G401 (cell line): Measurements from ENCODE around the gene TTC21B. TPM values are rescaled to one million over a fixed set of nuclear protein-coding genes. Genes with fewer than 3 reads are reported as not detected.
A peak's percentile ranks its signal among the peaks of the same experiment; 100 is the strongest.
"Not testable (repeated sequence)": the region's sequence is repeated elsewhere in the genome, so short reads cannot be mapped to it uniquely, and the experiment has no call there.

Experiments used
- DNase-seq: peaks from one replicate; pipeline ENCODE4 v3.0.0-alpha.2; 2015; ENCODE audit warnings: low spot score
- in situ Hi-C: cut with HindIII; loops from 2 replicates; pipeline ENCODE4 v1.10.0; 2016; ENCODE audit warnings: low sequenced_read_pairs, mixed read lengths
- total RNA-seq: library from RNA; depleted of rRNA; stranded (reverse); fragments of >200 nt; shearing (Covaris generic); gene quantifications from 2 replicates; pipeline ENCODE4 v1.2.3, GENCODE V29; 2014; rRNA removed

Gene TTC21B
- 4.4 and 18.5 TPM in 2 replicates for total RNA-seq

GRCh38 chr2:165953655-165954606 is at the start of gene TTC21B:
Gene TTC21B (minus strand): TSS chr2:165953776. CDS start chr2:165953705, 71 bp downstream.
- in situ Hi-C loops, result no loop called here
- peak; percentile 95 for DNase-seq

DNA sequence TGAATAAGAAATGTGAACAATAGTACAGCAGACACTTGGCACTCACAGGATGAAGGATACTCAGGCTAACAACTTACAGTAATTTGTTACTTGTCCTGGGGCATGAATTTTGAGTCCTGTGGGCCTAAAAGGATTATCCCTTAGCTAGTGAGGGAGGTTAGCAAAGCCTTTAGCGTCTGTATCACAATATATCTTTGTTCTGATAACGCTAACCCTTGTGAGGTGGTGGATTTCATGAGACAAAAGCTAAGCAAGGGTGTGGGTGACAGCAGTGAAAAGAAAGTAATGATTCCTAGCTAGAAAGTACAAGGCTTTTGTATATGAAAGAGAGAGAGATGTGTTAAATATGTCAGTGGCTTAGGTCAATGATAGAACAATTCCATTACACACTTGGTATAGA is 46.8 kb upstream of the TTC21B start:
- in situ Hi-C loops, result no loop called here
- DNase-seq, result no peak

DNA sequence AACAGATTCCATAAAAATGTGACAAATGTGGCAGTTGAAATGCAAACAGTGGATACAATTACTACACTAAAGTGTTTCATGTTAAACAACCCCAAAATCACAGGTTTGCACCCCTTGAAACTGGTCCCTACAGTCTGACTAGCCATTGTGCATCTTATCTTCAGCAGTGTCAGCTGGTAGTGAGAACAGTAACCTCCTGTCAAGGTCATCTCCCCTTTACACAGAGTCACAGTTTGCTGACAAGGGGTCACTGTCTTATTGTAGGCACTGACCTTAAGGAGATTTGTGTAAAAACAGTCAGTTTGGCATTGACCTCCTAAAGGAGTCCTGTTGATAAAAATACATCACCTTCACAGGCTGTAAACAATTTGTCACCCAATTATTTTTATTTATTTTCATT is 37.3 kb upstream of the TTC21B start:
- in situ Hi-C loops, result no loop called here
- no peak for DNase-seq

DNA sequence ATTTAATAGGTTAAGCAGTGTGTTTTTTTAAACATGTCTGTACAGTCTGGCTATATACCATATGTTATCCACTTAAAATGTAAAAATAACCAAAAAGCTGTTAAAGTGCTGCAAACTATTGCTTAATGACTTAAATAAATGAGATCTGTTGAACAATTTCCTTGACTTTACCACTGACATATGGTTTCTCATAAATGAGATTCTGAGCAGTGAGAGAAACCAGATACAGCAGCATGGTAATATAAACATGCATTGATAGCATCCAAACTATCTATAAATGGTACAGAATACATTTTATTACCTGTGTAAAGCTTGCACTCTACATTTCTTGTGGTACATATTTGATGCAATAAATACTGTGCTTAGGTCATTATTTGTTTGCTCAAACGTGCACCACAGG is 36.3 kb upstream of the TTC21B start:
- in situ Hi-C loops, result no loop called here
- no peak for DNase-seq

DNA sequence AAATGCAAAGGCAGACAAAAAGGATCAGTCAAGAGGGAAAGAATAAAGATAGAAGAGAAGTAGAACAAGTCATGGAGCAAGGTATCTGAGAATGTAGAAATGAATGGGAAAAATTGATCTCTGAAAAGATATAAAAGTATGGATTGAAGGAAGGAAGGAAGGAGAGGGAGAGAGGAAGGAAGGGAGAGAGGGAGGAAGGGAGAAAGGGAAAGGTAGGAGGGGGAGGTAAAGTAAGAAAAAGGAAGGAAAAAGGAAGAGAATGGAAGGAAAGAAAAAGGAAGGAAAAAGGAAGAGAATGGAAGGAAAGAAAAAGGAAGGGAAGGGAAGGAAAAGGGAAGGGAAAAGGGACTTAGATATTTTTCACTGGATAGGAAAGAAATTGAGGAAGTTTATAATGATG is 31.5 kb upstream of the TTC21B start:
- in situ Hi-C loops, result no loop called here
- no peak for DNase-seq

DNA sequence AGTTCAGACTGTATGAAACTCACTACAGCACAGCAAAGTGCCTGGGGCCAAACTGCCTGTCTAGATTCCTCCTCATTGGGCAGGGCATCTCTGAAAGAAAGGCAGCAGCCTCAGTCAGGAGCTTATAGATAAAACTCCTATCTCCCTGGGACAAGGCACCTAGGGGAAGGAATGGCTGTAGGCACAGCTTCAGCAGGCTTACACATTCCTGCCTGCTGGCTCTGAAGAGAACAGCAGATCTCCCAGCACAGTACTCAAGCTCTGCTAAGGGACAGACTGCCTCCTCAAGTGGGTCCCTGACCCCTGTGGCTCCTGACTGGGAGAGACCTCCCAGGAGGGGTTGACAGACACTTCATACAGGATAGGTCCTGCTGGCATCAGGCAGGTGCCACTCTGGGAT is 18.6 kb upstream of the TTC21B start:
- DNase-seq, in situ Hi-C loops: not testable (repeated sequence)

GRCh38 chr2:165970663-165971062 is 17.1 kb upstream of the TTC21B start:
- in situ Hi-C loops, result no loop called here

GRCh38 chr2:165969227-165969626 is 15.7 kb upstream of the TTC21B start:
- no peak for DNase-seq
- in situ Hi-C loops, result no loop called here

More at GRCh38 chr2:165970663-165971062, 17.1 kb upstream of the TTC21B start:
- no peak for DNase-seq

DNA sequence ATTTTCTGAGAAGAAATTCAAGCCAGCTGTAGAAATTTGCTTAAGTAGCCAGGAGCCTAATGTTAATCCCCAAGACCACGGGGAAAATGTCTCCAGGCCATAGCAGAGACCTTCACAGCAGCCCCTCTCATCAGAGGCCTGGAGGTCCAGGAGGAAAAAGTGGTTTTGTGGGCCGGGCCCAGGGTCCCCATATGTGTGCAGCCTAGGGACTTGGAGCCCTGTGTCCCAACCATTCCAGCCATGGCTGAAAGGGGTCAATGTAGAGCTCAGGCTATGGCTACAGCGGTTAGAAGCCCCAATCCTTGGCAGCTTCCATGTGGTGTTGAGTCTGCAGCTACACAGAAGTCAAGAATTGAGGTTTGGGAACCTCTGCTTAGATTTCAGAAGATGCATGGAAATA is 14.2 kb upstream of the TTC21B start:
- no peak for DNase-seq
- in situ Hi-C loops, result no loop called here

DNA sequence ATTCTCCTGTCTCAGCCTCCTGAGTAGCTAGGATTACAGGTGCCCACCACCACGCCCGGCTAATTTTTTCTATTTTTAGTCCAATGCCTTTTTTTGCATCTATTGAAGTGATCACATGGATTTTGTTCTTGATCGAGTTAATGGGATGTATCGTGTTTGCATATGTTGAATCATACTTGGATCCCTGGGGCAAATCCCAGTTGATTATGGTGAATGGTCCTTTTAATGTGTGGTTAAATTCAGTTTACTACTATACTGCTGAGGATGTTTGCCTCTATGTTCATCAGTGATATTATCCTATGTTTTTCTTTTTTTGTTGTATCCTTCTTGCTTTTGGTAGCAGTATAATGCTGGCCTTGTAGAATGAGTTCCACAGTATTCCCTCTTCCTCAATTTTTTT is 8.2 kb upstream of the TTC21B start:
- in situ Hi-C loops, result no loop called here
- DNase-seq, result no peak

- no peak for DNase-seq
- in situ Hi-C loops, result no loop called here
Measured at GRCh38 chr2:165959371-165959770, 5.8 kb upstream of the TTC21B start.

DNA sequence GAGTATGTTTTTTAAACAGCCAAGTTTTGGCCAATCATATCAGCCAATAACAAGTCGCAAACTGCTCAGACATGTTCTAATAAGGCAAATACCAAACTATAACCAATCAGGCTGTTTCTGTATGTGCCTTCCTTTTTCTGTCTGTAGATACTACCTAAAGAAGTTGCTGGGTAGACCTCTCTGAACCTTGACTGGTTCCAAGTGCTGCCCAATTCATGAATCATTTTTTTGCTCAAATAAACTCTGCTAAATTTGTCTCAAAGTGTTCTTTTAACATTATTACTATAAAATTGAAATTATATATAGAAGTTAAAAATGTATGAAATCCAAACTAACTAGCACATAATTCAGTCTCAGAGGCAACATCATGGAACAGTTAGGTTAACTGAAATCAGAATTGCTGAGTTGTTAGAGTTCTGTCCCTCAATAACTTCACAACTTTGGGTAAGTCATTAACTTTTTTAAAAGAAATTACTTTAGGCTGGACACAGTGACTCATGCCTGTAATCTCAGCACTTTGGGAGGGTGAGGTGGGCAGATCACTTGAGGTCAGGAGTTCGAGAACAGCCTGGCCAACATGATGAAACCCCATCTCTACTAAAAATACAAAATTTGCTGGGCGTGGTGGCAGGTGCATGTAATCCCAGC is 4.9 kb upstream of the TTC21B start:
- DNase-seq, result no peak
- in situ Hi-C loops, result no loop called here

DNA sequence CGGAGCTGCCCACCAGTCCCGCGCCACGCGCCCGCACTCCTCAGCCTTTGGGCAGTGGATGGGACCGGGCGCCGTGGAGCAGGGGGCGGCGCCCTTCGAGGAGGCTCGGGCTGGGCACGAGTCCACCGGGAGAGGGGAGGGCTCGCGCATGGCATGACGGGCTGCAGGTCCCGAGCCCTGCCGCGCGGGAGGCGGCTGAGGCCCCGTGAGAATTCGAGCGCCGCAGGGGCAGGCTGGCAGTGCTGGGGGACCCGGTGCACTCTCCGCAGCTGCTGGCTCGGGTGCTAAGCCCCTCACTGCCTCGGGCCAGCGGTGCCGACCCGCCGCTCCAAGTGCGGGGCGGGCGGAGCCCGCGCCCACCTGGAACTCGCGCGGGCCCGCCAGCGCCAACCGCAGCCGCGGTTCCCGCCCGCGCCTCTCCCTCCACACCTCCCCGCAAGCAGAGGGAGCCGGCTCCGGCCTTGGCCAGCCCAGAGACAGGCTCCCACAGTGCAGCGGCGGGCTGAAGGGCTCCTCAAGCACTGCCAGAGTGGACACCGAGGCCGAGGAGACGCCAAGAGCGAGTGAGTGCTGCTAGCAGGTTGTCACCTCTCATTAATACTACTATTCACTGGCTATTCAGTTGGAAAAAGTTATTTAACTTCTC is 3.6 kb upstream of the TTC21B start:
- DNase-seq, result no peak
- in situ Hi-C loops, result no loop called here

- DNase-seq, result peak; percentile 56
- in situ Hi-C loops, result no loop called here
Measured at GRCh38 chr2:165953306-165953654, 296 bp downstream of the TTC21B start.

DNA sequence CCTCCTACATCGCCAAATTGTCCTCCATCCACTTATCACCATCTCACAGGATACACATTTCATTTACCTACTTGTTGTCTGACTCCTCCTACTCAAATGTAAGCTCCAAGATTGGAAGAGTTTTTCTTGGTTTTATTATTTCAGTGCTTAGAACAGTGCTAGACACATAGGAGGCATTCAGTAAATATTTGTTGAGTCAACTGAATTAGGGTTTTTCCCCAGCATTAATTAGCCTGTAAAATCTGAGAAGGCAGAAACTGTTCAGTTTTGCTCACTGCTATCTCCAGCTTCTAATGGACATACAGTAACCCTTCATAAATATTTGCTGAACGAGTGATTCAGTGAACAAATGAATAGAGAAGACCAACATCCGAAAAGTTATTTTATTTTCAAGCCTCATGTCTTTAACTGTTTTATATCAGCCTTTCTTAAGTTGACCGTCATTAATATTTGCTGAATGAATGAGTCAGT is 800 bp downstream of the TTC21B start:
- in situ Hi-C loops, result no loop called here
- DNase-seq, result peak; percentile 35

DNA sequence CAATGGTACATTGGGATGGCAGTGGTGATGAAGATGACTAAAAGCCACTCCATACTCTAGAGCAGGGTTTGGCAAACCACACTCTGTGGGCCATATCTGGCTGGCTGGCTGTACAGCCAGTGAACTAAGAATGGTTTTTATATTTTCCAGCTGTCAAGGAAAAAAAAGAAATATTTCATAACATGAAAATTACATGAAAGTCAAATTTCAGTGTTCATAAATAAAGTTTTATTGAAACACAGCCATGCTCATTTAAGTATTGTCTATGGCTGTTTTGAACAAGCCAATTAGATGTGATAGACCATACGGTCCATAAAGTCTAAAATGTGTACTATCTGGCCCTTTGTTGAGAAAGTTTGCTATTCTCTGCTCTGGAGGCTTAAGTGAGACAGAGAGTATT is 1.5 kb downstream of the TTC21B start:
- in situ Hi-C loops, result no loop called here
- no peak for DNase-seq

- no peak for DNase-seq
- in situ Hi-C loops, result no loop called here
Measured at GRCh38 chr2:165950438-165950837, 3.1 kb downstream of the TTC21B start.

DNA sequence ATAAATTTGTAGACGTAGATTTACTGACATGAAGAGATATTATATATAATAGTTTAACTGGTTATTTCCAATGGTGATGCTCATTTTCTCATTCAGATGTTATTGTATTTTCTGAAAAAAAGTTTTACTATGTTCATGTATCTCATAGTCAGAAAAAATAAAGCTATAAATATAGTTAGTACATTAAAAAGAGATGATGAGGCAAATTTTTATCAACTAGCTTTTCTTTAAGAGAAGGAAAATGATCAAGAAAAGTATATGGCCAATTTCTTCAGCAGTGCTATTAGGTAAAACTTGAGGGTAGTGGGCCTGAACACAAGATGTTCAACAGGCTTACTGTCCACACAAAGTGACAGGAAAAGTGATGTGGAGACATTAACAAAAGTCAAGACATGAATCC is 11.7 kb downstream of the TTC21B start:
- no peak for DNase-seq
- in situ Hi-C loops, result no loop called here

DNA sequence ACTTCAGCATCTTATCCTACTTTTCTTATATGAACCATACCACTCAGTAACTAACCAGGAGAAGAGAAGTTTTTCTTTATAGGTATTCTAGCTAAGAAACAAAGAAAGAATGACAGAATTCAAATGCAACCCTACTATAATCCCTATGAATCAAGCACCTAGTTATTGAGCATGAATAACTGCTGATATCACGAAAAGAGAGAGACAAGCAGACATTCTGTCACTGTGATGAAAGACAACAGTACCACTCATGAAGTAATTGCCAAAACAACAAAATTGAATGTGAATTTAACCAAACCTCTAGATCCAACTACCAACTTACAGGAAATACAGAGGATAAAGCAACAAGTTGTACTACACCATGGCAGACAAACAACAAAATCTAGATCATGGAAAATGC is 15.3 kb downstream of the TTC21B start:
- DNase-seq, result no peak

More for the DNA sequence above, 15.3 kb downstream of the TTC21B start:
- in situ Hi-C loops, result no loop called here
